CD4-positive, alpha-beta memory T cell (primary cell): ENCODE results near the gene TRAFD1. TPM values are rescaled to one million over a fixed set of nuclear protein-coding genes. Genes with fewer than 3 reads are reported as not detected.

Experiments
- CTCF ChIA-PET: fragments of 350-600 bp; sonication (Branson Sonifier 250); formaldehyde crosslinking; loops from one replicate; lab custom pipeline; 2021; ENCODE audit warnings: inconsistent platforms; ENCODE audit not compliant: partially characterized antibody; lab: Charles Lee
- POLR2A ChIA-PET: fragments of 350-600 bp; sonication (Branson Sonifier 250); formaldehyde crosslinking; loops from one replicate; lab custom pipeline; 2021; ENCODE audit not compliant: partially characterized antibody; lab: Charles Lee
- DNase-seq, 5 donors: peaks; one replicate each; pipeline versions ENCODE4 v3.0.0 to v3.0.0-alpha.2; 2020 to 2022; ENCODE audit warnings: mixed read lengths in 1 of 5
- H3K27ac ChIP-seq: one replicate; pipeline ENCODE4 v1.7.0; 2013; ENCODE audit warnings: low read depth, low read length
- H3K27me3 ChIP-seq: 2 replicates; pipeline ENCODE4 v1.7.0; 2013; ENCODE audit warnings: mild to moderate bottlenecking, low read length, moderate library complexity; ENCODE audit not compliant: insufficient read depth
- H3K36me3 ChIP-seq: 2 replicates; pipeline ENCODE4 v1.7.0; 2013; ENCODE audit warnings: mild to moderate bottlenecking, low read length, moderate library complexity; ENCODE audit not compliant: insufficient read depth
- H3K4me1 ChIP-seq: 2 replicates; pipeline ENCODE4 v1.7.0; 2013; ENCODE audit warnings: mild to moderate bottlenecking, low read length, moderate library complexity; ENCODE audit not compliant: insufficient read depth
- H3K4me3 ChIP-seq, 2 donors: one replicate each; pipeline ENCODE4 v1.7.0; 2013; ENCODE audit warnings: low read length in 2 of 2, mild to moderate bottlenecking in 1 of 2
- H3K9me3 ChIP-seq, 2 donors: one replicate each; pipeline ENCODE4 v1.7.0; 2013; ENCODE audit warnings: low read length in 2 of 2, control low read depth in 1 of 2; ENCODE audit not compliant: control insufficient read depth in 1 of 2
- H3K27ac Mint-ChIP-seq, 7 donors: one replicate each; pipeline ENCODE4 v1.8.0; 2020 to 2021; ENCODE audit warnings: mixed read lengths in 7 of 7, mild to moderate bottlenecking in 6 of 7, inconsistent platforms in 3 of 7, moderate library complexity in 3 of 7
- H3K27me3 Mint-ChIP-seq, 2 donors: one replicate each; pipeline ENCODE4 v1.8.0; 2020 to 2021; ENCODE audit warnings: mixed read lengths in 2 of 2
- H3K36me3 Mint-ChIP-seq, 2 donors: one replicate each; pipeline ENCODE4 v1.8.0; 2020 to 2021; ENCODE audit warnings: mixed read lengths in 2 of 2, inconsistent platforms in 1 of 2, mild to moderate bottlenecking in 1 of 2
- H3K4me1 Mint-ChIP-seq, 4 donors: one replicate each; pipeline ENCODE4 v1.8.0; 2020 to 2021; ENCODE audit warnings: mixed read lengths in 4 of 4, mild to moderate bottlenecking in 1 of 4
- H3K4me3 Mint-ChIP-seq, 8 donors: one replicate each; pipeline ENCODE4 v1.8.0; 2020 to 2021; ENCODE audit warnings: mixed read lengths in 8 of 8, mild to moderate bottlenecking in 7 of 8, moderate library complexity in 6 of 8, inconsistent platforms in 3 of 8
- H3K9me3 Mint-ChIP-seq, 8 donors: one replicate each; pipeline ENCODE4 v1.8.0; 2020 to 2021; ENCODE audit warnings: mixed read lengths in 8 of 8, mild to moderate bottlenecking in 5 of 8, inconsistent platforms in 3 of 8, moderate library complexity in 1 of 8
- intact Hi-C: fragments of 100-400 bp; cut with micrococcal nuclease; formaldehyde crosslinking; loops from one replicate; pipeline ENCODE4 v1.15.1; 2023
- polyA plus RNA-seq, 2 donors: library from polyadenylated mRNA; unstranded; fragments of 300-500 nt; fragmentation: Illumina TruSeq; gene quantifications; one replicate each; pipeline ENCODE4 v1.2.3, GENCODE V29; 2021
- total RNA-seq, 2 experiments: library from RNA; stranded (reverse); gene quantifications; one replicate each; pipeline ENCODE4 v1.2.3, GENCODE V29; 2021

Gene TRAFD1
- total and polyA plus RNA-seq, 4 experiments from 2014 or later, result 38.7 to 71.2 (median 51.5) TPM

- Mint-ChIP-seq H3K4me1 (peaks cover 15 to 45% (median 31%) of the 10 kb centered on the region in 4 donors), H3K27me3 (no peaks in the 10 kb centered on the region), H3K27ac (peak overlapping the region in 4 of 7 donors; percentile 89 to 93 (median 90)), H3K36me3 (peaks cover 0 to 5% of the 10 kb centered on the region in 2 donors), H3K4me3 (peak overlapping the region in 7 of 8 donors; percentile 48 to 91 (median 86)), H3K9me3 (peaks cover 0 to 2% (median 0%) of the 10 kb centered on the region in 8 donors)
- no peaks in the 10 kb centered on the region for H3K27me3 ChIP-seq
- H3K27ac ChIP-seq, result no peak overlapping the region
- no peaks in the 10 kb centered on the region for H3K36me3 ChIP-seq
- ChIA-PET CTCF (interaction anchor here (1.4 to 4.4 kb wide), 4 partner anchors 13 to 180 kb away, joined by 3 to 20 read pairs (median 6); partner anchors contain the start of genes ERP29, NAA25 and TMEM116), POLR2A (interaction anchor here (0.6 to 4.6 kb wide), 19 partner anchors 11 to 689 kb away, joined by 3 to 109 read pairs (median 5); partner anchors contain the start of genes ATXN2, ERP29, MAPKAPK5 and NAA25)
- H3K4me1 ChIP-seq, result peaks cover 46% of the 10 kb centered on the region
- H3K9me3 ChIP-seq, result no peaks in the 10 kb centered on the region
- no peak overlapping the region for H3K4me3 ChIP-seq
- intact Hi-C loops, result loop anchor here (1.0 to 10.0 kb wide), 5 partner anchors 16 to 528 kb away; partner anchors contain the start of genes ATXN2, MAPKAPK5 and RPL6
- DNase-seq, result no peak
These were observed 476 bp upstream of the TRAFD1 start for GRCh38 chr12:112124918-112125249.

- H3K9me3 Mint-ChIP-seq, result peaks cover 0 to 2% (median 0%) of the 10 kb centered on the region in 8 donors
- no peak for DNase-seq
- ChIA-PET POLR2A (interaction anchor here (0.8 to 4.6 kb wide), 18 partner anchors 11 to 527 kb away, joined by 3 to 109 read pairs (median 6); partner anchors contain the start of genes ATXN2, ERP29, MAPKAPK5 and NAA25), CTCF (interaction anchor here (1.0 to 4.4 kb wide), 4 partner anchors 17 to 181 kb away, joined by 3 to 20 read pairs (median 6); partner anchors contain the start of genes ERP29, NAA25 and TMEM116)
- Histone ChIP-seq H3K27ac (peak overlapping the region; percentile 86), H3K9me3 (no peaks in the 10 kb centered on the region), H3K36me3 (no peaks in the 10 kb centered on the region), H3K27me3 (no peaks in the 10 kb centered on the region), H3K4me1 (peaks cover 57% of the 10 kb centered on the region), H3K4me3 (peak overlapping the region; percentile 63 to 99)
- peak overlapping the region; percentile 18 to 93 (median 79) for H3K27ac Mint-ChIP-seq
- H3K27me3 Mint-ChIP-seq, result no peaks in the 10 kb centered on the region
- peak overlapping the region; percentile 78 to 93 (median 86) for H3K4me3 Mint-ChIP-seq
- H3K36me3 Mint-ChIP-seq, result peaks cover 0 to 8% of the 10 kb centered on the region in 2 donors
- intact Hi-C loops, result loop anchor here (1.0 to 10.0 kb wide), 5 partner anchors 17 to 529 kb away; partner anchors contain the start of genes ATXN2, MAPKAPK5 and RPL6
- peaks cover 18 to 56% (median 38%) of the 10 kb centered on the region in 4 donors for H3K4me1 Mint-ChIP-seq
These were observed 659 bp downstream of the TRAFD1 start for GRCh38 chr12:112126000-112126438.

- no peak for DNase-seq
These were observed 1.6 kb downstream of the TRAFD1 start for GRCh38 chr12:112126911-112127310.

GRCh38 chr12:112130441-112130998, 5.2 kb downstream of the TRAFD1 start:
- peak overlapping the region; percentile 31 to 82 (median 68) for H3K4me3 Mint-ChIP-seq
- H3K27ac Mint-ChIP-seq, result peak overlapping the region; percentile 66 to 95 (median 84)
- Histone ChIP-seq H3K4me3 (peak overlapping the region; percentile 3 to 23), H3K4me1 (peaks cover 77% of the 10 kb centered on the region), H3K36me3 (peaks cover 18% of the 10 kb centered on the region), H3K27ac (peak overlapping the region; percentile 61), H3K9me3 (no peaks in the 10 kb centered on the region), H3K27me3 (no peaks in the 10 kb centered on the region)
- H3K36me3 Mint-ChIP-seq, result peaks cover 0 to 25% of the 10 kb centered on the region in 2 donors
- peak in 4 of 5 donors; percentile 68 to 82 (median 74) for DNase-seq
- ChIA-PET POLR2A (interaction anchor here (0.7 to 5.2 kb wide), 10 partner anchors 9 to 445 kb away, joined by 3 to 53 read pairs (median 6); partner anchors contain the start of genes ACAD10, BRAP, ERP29 and NAA25), CTCF (interaction anchor here (1.0 to 2.3 kb wide), 9 partner anchors 10 to 257 kb away, joined by 3 to 17 read pairs (median 4); partner anchors contain the start of gene NAA25)
- no peaks in the 10 kb centered on the region for H3K27me3 Mint-ChIP-seq
- peaks cover 28 to 69% (median 53%) of the 10 kb centered on the region in 4 donors for H3K4me1 Mint-ChIP-seq
- H3K9me3 Mint-ChIP-seq, result no peaks in the 10 kb centered on the region
- intact Hi-C loops, result loop anchor here (1.0 to 5.0 kb wide), 2 partner anchors 21 to 33 kb away; no protein-coding TSS in a partner anchor

More at GRCh38 chr12:112126911-112127310, 1.6 kb downstream of the TRAFD1 start:
- H3K27ac ChIP-seq, result peak overlapping the region; percentile 86
- ChIA-PET CTCF (interaction anchor here (1.9 kb wide), 1 partner anchor 114 kb away, joined by 6 read pairs; the partner anchor contains the start of genes ERP29 and TMEM116), POLR2A (interaction anchor here (0.8 to 4.6 kb wide), 5 partner anchors 10 to 32 kb away, joined by 3 to 109 read pairs (median 23); partner anchors contain the start of gene NAA25)
- no peaks in the 10 kb centered on the region for H3K36me3 ChIP-seq
- Mint-ChIP-seq H3K9me3 (peaks cover 0 to 2% (median 0%) of the 10 kb centered on the region in 8 donors), H3K27ac (peak overlapping the region; percentile 18 to 93 (median 79)), H3K4me1 (peaks cover 23 to 65% (median 44%) of the 10 kb centered on the region in 4 donors), H3K4me3 (peak overlapping the region; percentile 78 to 93 (median 86)), H3K27me3 (no peaks in the 10 kb centered on the region), H3K36me3 (peaks cover 0 to 11% of the 10 kb centered on the region in 2 donors)
- H3K27me3 ChIP-seq, result no peaks in the 10 kb centered on the region
- intact Hi-C loops, result loop anchor here (5.0 to 10.0 kb wide), 3 partner anchors 278 to 530 kb away; partner anchors contain the start of genes ATXN2, MAPKAPK5 and RPL6
- no peaks in the 10 kb centered on the region for H3K9me3 ChIP-seq
- H3K4me3 ChIP-seq, result no peak overlapping the region
- H3K4me1 ChIP-seq, result peaks cover 66% of the 10 kb centered on the region

GRCh38 chr12:112131686-112132085, 6.3 kb downstream of the TRAFD1 start:
- Histone ChIP-seq H3K4me3 (no peak overlapping the region), H3K27me3 (no peaks in the 10 kb centered on the region), H3K4me1 (peaks cover 69% of the 10 kb centered on the region), H3K27ac (peak overlapping the region; percentile 61), H3K36me3 (peaks cover 29% of the 10 kb centered on the region), H3K9me3 (no peaks in the 10 kb centered on the region)
- Mint-ChIP-seq H3K36me3 (peaks cover 0 to 25% of the 10 kb centered on the region in 2 donors), H3K4me1 (peaks cover 28 to 62% (median 48%) of the 10 kb centered on the region in 4 donors), H3K27me3 (no peaks in the 10 kb centered on the region), H3K9me3 (no peaks in the 10 kb centered on the region), H3K27ac (peak overlapping the region; percentile 1 to 95 (median 37)), H3K4me3 (peak overlapping the region in 1 of 8 donors; percentile 32)
- ChIA-PET POLR2A (interaction anchor here (1.0 to 5.2 kb wide), 7 partner anchors 8 to 287 kb away, joined by 3 to 53 read pairs (median 6); partner anchors contain the start of genes ERP29, NAA25, PTPN11 and TMEM116), CTCF (interaction anchor here (0.5 to 2.3 kb wide), 7 partner anchors 8 to 548 kb away, joined by 3 to 17 read pairs (median 4); partner anchors contain the start of gene NAA25)
- no peak for DNase-seq
- intact Hi-C loops, result loop anchor here (5.0 kb wide), 1 partner anchor 34 kb away; no protein-coding TSS in a partner anchor

GRCh38 chr12:112133418-112133817, 8.1 kb downstream of the TRAFD1 start:
- Histone ChIP-seq H3K27me3 (no peaks in the 10 kb centered on the region), H3K4me3 (no peak overlapping the region), H3K9me3 (no peaks in the 10 kb centered on the region), H3K36me3 (peaks cover 38% of the 10 kb centered on the region), H3K27ac (no peak overlapping the region), H3K4me1 (peaks cover 52% of the 10 kb centered on the region)
- no peak overlapping the region for H3K4me3 Mint-ChIP-seq
- peaks cover 0 to 26% of the 10 kb centered on the region in 2 donors for H3K36me3 Mint-ChIP-seq
- peak overlapping the region in 2 of 7 donors; percentile 4 to 72 for H3K27ac Mint-ChIP-seq
- POLR2A ChIA-PET, result interaction anchor here (1.3 to 5.2 kb wide), 2 partner anchors 8 to 25 kb away, joined by 3 to 53 read pairs; partner anchors contain the start of gene NAA25
- DNase-seq, result no peak
- H3K9me3 Mint-ChIP-seq, result no peaks in the 10 kb centered on the region
- CTCF ChIA-PET, result no interaction called here
- intact Hi-C loops, result loop anchor here (5.0 kb wide), 1 partner anchor 36 kb away; no protein-coding TSS in a partner anchor
- peaks cover 18 to 47% (median 36%) of the 10 kb centered on the region in 4 donors for H3K4me1 Mint-ChIP-seq
- no peaks in the 10 kb centered on the region for H3K27me3 Mint-ChIP-seq
